ENCODE measurements around the gene GDF9.

DNA sequence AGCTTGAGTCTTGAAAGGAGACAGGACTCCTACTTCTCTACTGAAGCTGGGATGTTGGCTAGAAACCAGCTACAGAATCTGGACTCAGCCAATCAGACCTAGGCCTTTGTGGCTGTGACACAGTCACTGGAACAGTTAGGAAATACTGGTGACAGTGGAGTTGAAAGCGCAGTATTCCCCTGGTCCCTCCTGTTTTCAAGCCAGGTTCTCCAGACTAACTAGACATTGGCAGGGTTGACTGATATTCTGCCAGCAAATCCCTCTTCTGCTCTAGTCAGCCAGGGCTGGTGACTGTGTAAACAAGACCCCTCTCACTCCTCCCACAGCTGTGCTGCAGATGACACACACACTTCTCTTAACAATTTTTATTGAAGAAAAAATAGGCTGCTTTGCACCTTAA lies 44.5 kb downstream of the GDF9 start:
- TF ChIP-seq, protein P1, sequence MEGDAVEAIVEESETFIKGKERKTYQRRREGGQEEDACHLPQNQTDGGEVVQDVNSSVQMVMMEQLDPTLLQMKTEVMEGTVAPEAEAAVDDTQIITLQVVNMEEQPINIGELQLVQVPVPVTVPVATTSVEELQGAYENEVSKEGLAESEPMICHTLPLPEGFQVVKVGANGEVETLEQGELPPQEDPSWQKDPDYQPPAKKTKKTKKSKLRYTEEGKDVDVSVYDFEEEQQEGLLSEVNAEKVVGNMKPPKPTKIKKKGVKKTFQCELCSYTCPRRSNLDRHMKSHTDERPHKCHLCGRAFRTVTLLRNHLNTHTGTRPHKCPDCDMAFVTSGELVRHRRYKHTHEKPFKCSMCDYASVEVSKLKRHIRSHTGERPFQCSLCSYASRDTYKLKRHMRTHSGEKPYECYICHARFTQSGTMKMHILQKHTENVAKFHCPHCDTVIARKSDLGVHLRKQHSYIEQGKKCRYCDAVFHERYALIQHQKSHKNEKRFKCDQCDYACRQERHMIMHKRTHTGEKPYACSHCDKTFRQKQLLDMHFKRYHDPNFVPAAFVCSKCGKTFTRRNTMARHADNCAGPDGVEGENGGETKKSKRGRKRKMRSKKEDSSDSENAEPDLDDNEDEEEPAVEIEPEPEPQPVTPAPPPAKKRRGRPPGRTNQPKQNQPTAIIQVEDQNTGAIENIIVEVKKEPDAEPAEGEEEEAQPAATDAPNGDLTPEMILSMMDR (IDR thresholded peaks at IDR 0.05), result no peak
- TF ChIP-seq POLR2A (IDR thresholded peaks at IDR 0.05) (no peak), EP300 (IDR thresholded peaks at IDR 0.05) (no peak)
